ENCODE data around the gene KCNQ5.
A peak's percentile ranks its signal among the peaks of the same experiment; 100 is the strongest.

DNA sequence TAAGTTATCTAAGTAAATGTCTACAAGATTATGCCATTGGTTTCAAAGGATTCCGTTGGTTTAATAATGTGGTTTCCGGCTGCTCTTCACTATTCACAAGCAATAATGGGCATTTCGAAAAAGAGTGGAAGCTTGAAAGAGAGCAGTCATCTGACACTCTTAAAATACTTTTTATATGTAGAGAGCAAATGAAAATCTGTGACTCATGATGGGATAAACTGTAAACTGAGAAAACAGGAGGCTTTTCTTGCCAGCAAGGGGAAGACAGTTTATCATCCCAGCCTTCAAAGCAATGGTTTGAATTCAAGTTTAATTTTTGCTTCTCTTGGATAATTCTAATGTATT lies 457.7 kb downstream of the KCNQ5 start:
- TF ChIP-seq, protein P1, sequence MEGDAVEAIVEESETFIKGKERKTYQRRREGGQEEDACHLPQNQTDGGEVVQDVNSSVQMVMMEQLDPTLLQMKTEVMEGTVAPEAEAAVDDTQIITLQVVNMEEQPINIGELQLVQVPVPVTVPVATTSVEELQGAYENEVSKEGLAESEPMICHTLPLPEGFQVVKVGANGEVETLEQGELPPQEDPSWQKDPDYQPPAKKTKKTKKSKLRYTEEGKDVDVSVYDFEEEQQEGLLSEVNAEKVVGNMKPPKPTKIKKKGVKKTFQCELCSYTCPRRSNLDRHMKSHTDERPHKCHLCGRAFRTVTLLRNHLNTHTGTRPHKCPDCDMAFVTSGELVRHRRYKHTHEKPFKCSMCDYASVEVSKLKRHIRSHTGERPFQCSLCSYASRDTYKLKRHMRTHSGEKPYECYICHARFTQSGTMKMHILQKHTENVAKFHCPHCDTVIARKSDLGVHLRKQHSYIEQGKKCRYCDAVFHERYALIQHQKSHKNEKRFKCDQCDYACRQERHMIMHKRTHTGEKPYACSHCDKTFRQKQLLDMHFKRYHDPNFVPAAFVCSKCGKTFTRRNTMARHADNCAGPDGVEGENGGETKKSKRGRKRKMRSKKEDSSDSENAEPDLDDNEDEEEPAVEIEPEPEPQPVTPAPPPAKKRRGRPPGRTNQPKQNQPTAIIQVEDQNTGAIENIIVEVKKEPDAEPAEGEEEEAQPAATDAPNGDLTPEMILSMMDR (IDR thresholded peaks at IDR 0.05): no peak
- TF ChIP-seq POLR2AphosphoS5 (IDR thresholded peaks at IDR 0.05; ENCODE audit: low read depth, low read length) (no peak), REST (IDR thresholded peaks at IDR 0.05; ENCODE audit: insufficient read depth in 1 of 2, low read depth in 2 of 2, low read length in 1 of 2) (no peak), TCF7L2 (IDR thresholded peaks at IDR 0.05; ENCODE audit: low read depth, low read length) (peak; percentile 66)

Data from Panc1 (cell line).